Measurements from ENCODE around the gene SUMO1. TPM values are rescaled to one million over a fixed set of nuclear protein-coding genes. Genes with fewer than 3 reads are reported as not detected.

Gene SUMO1
- total and polyA plus RNA-seq, 2 experiments from 2014 or later, result 217 to 507 TPM

- Histone ChIP-seq H3K4me3 (no peak overlapping the region), H3K27me3 (ENCODE audit: insufficient read depth) (no peaks in the 10 kb centered on the region), H2AFZ (no peak overlapping the region), H4K20me1 (replicated peaks; ENCODE audit: insufficient read depth) (peaks cover 10% of the 10 kb centered on the region; the same call in 1 of the 2 replicates), H3K36me3 (ENCODE audit: insufficient read depth) (peaks cover 19% of the 10 kb centered on the region; the same call in 1 of the 2 replicates), H3K4me1 (ENCODE audit: insufficient read depth) (no peaks in the 10 kb centered on the region), H3K9me2 (ENCODE audit: insufficient read depth) (no peaks in the 10 kb centered on the region), H3F3A (replicated peaks; ENCODE audit: low read depth) (0 out of 2 replicates have a peak, but pooled peaks cover 12% of the 10 kb centered on the region), H3K4me2 (no peak overlapping the region), H3K79me2 (replicated peaks; ENCODE audit: insufficient read depth) (0 out of 2 replicates have a peak, but pooled peaks cover 4% of the 10 kb centered on the region), H3K27ac (ENCODE audit: low read depth) (no peak overlapping the region)
- ATAC-seq (no peak), DNase-seq (ENCODE audit: low spot score) (no peak)
- peaks cover 21% of the 10 kb centered on the region for H3K36me3 Mint-ChIP-seq (ENCODE audit: low read depth)
- TF ChIP-seq STAT1 (IDR thresholded peaks at IDR 0.05; ENCODE audit: unreplicated experiment), result no peak
- no peak for TF ChIP-seq POLR2AphosphoS5 (IDR thresholded peaks at IDR 0.05; ENCODE audit: low read depth)
- TF ChIP-seq JUNB (IDR thresholded peaks at IDR 0.05; ENCODE audit: unreplicated experiment), result no peak
- no peak for TF ChIP-seq EZH2 (IDR thresholded peaks at IDR 0.05; ENCODE audit: low read depth, unreplicated experiment)
- TF ChIP-seq ZNF331 (CRISPR knock-in tag; IDR thresholded peaks at IDR 0.05; ENCODE audit: low read depth), result no peak
- no peak for TF ChIP-seq CTCF (conservative IDR thresholded peaks at IDR 0.05; ENCODE audit: low read depth in 2 of 2)
- no peak for TF ChIP-seq REST (IDR thresholded peaks at IDR 0.05; ENCODE audit: unreplicated experiment)
- no peak for TF ChIP-seq NANOG (IDR thresholded peaks at IDR 0.05; ENCODE audit: borderline replicate concordance)
- TF ChIP-seq ZNF114 (CRISPR knock-in tag; IDR thresholded peaks at IDR 0.05), result no peak
- TF ChIP-seq, protein P1, sequence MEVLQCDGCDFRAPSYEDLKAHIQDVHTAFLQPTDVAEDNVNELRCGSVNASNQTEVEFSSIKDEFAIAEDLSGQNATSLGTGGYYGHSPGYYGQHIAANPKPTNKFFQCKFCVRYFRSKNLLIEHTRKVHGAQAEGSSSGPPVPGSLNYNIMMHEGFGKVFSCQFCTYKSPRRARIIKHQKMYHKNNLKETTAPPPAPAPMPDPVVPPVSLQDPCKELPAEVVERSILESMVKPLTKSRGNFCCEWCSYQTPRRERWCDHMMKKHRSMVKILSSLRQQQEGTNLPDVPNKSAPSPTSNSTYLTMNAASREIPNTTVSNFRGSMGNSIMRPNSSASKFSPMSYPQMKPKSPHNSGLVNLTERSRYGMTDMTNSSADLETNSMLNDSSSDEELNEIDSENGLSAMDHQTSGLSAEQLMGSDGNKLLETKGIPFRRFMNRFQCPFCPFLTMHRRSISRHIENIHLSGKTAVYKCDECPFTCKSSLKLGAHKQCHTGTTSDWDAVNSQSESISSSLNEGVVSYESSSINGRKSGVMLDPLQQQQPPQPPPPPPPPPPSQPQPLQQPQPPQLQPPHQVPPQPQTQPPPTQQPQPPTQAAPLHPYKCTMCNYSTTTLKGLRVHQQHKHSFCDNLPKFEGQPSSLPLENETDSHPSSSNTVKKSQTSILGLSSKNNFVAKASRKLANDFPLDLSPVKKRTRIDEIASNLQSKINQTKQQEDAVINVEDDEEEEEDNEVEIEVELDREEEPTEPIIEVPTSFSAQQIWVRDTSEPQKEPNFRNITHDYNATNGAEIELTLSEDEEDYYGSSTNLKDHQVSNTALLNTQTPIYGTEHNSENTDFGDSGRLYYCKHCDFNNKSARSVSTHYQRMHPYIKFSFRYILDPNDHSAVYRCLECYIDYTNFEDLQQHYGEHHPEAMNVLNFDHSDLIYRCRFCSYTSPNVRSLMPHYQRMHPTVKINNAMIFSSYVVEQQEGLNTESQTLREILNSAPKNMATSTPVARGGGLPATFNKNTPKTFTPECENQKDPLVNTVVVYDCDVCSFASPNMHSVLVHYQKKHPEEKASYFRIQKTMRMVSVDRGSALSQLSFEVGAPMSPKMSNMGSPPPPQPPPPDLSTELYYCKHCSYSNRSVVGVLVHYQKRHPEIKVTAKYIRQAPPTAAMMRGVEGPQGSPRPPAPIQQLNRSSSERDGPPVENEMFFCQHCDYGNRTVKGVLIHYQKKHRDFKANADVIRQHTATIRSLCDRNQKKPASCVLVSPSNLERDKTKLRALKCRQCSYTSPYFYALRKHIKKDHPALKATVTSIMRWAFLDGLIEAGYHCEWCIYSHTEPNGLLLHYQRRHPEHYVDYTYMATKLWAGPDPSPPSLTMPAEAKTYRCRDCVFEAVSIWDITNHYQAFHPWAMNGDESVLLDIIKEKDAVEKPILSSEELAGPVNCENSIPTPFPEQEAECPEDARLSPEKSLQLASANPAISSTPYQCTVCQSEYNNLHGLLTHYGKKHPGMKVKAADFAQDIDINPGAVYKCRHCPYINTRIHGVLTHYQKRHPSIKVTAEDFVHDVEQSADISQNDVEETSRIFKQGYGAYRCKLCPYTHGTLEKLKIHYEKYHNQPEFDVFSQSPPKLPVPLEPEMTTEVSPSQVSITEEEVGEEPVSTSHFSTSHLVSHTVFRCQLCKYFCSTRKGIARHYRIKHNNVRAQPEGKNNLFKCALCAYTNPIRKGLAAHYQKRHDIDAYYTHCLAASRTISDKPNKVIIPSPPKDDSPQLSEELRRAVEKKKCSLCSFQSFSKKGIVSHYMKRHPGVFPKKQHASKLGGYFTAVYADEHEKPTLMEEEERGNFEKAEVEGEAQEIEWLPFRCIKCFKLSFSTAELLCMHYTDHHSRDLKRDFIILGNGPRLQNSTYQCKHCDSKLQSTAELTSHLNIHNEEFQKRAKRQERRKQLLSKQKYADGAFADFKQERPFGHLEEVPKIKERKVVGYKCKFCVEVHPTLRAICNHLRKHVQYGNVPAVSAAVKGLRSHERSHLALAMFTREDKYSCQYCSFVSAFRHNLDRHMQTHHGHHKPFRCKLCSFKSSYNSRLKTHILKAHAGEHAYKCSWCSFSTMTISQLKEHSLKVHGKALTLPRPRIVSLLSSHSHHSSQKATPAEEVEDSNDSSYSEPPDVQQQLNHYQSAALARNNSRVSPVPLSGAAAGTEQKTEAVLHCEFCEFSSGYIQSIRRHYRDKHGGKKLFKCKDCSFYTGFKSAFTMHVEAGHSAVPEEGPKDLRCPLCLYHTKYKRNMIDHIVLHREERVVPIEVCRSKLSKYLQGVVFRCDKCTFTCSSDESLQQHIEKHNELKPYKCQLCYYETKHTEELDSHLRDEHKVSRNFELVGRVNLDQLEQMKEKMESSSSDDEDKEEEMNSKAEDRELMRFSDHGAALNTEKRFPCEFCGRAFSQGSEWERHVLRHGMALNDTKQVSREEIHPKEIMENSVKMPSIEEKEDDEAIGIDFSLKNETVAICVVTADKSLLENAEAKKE (CRISPR knock-in tag; IDR thresholded peaks at IDR 0.05), result no peak
- TF ChIP-seq EZH2phosphoT487 (IDR thresholded peaks at IDR 0.05; ENCODE audit: unreplicated experiment), result no peak
- TF ChIP-seq CREB1 (CRISPR knock-in tag; IDR thresholded peaks at IDR 0.05; ENCODE audit: low read depth), result no peak
- TF ChIP-seq ETS1 (IDR thresholded peaks at IDR 0.05), result no peak
- H3K4me1 Mint-ChIP-seq, result no peaks in the 10 kb centered on the region; the same call in 2 of the 3 replicates
- H3K4me3 Mint-ChIP-seq, result no peak overlapping the region
- H3K27ac Mint-ChIP-seq, result no peak overlapping the region
- peaks cover 6% of the 10 kb centered on the region for H3K27me3 Mint-ChIP-seq (ENCODE audit: insufficient read depth, low read depth, poor library complexity)
- no peaks in the 10 kb centered on the region for H3K9me3 Mint-ChIP-seq
These were observed 35.0 kb downstream of the SUMO1 start for GRCh38 chr2:202203348-202203747.
